Gastrocnemius medialis (tissue), 4 donors: ENCODE results near the gene CYB5R3. TPM values are rescaled to one million over a fixed set of nuclear protein-coding genes. Genes with fewer than 3 reads are reported as not detected.

Source experiments
- ATAC-seq, 2 donors: fragments of 150-250 bp; one replicate each; pipeline ENCODE4 v1.9.1; 2016
- DNase-seq, 2 donors: peaks; one replicate each; pipeline ENCODE4 v3.0.0-alpha.2; 2019
- H3K27ac ChIP-seq, 4 donors: fragments of 200-600 bp; sonication (generic); 1 replicate in 1 of 4; 2 replicates in 3 of 4; pipeline ENCODE4 v1.5.1; 2016 to 2018; ENCODE audit warnings: mild to moderate bottlenecking in 2 of 4, moderate library complexity in 1 of 4
- H3K27me3 ChIP-seq, 3 donors: fragments of 200-600 bp; sonication (generic) in 2 of 3; 1 replicate in 1 of 3; 2 replicates in 2 of 3; pipeline versions ENCODE4 v1.5.1 to v1.6.0; 2016 to 2019; ENCODE audit warnings: mild to moderate bottlenecking in 1 of 3, moderate library complexity in 1 of 3
- H3K36me3 ChIP-seq, 2 donors: fragments of 200-600 bp; sonication (generic) in 1 of 2; one replicate each; pipeline ENCODE4 v1.5.1; 2017 to 2018
- H3K4me1 ChIP-seq, 2 donors: fragments of 200-600 bp; sonication (generic) in 1 of 2; one replicate each; pipeline ENCODE4 v1.5.1; 2016 to 2017; ENCODE audit warnings: mild to moderate bottlenecking in 2 of 2
- H3K4me3 ChIP-seq, 4 donors: fragments of 200-600 bp; sonication (generic) in 3 of 4; 1 replicate in 1 of 4; 2 replicates in 3 of 4; pipeline ENCODE4 v1.5.1; 2016 to 2019; ENCODE audit warnings: mild to moderate bottlenecking in 2 of 4
- H3K9me3 ChIP-seq, 3 donors: fragments of 200-600 bp; sonication (generic) in 2 of 3; 1 replicate in 1 of 3; 2 replicates in 2 of 3; pipeline ENCODE4 v1.5.1; 2016 to 2019
- POLR2A ChIP-seq, 2 donors: fragments of 450-650 bp; IDR thresholded peaks; one replicate each; pipeline ENCODE4 v1.6.1; 2017; ENCODE audit warnings: antibody characterized with exemption in 2 of 2, mild to moderate bottlenecking in 2 of 2, moderate library complexity in 2 of 2
- in situ Hi-C, 4 donors: fragments of 200-750 bp; cut with MboI; loops; one replicate each; pipeline versions ENCODE4 v1.15.0 to v1.8.0; 2017; ENCODE audit warnings: low sequenced_read_pairs in 4 of 4
- intact Hi-C: fragments of 100-400 bp; cut with DNase I; formaldehyde crosslinking; loops from one replicate; pipeline ENCODE4 v1.15.1; 2023; ENCODE audit warnings: low total_unique reads
- total RNA-seq, 4 donors: library from RNA; depleted of rRNA; stranded (reverse); fragments of >200 nt; gene quantifications; one replicate each; pipeline versions ENCODE4 v1.1.0 to v1.2.3, GENCODE V29; 2016
- TF ChIP-seq, protein P1 (sequence below), 5 experiments: fragments of 450-650 bp in 3 of 5; fragments of 200-600 bp in 2 of 5; sonication (generic) in 2 of 5; IDR thresholded peaks in 4 of 5; conservative IDR thresholded peaks in 1 of 5; 1 replicate in 4 of 5; 2 replicates in 1 of 5; pipeline ENCODE4 v1.5.1; 2016 to 2019; ENCODE audit warnings: antibody characterized with exemption in 5 of 5, mild to moderate bottlenecking in 3 of 5, moderate library complexity in 3 of 5

CYB5R3 gene
- total RNA-seq, 4 donors from 2014 or later: 44.3 to 163 (median 105) TPM

DNA sequence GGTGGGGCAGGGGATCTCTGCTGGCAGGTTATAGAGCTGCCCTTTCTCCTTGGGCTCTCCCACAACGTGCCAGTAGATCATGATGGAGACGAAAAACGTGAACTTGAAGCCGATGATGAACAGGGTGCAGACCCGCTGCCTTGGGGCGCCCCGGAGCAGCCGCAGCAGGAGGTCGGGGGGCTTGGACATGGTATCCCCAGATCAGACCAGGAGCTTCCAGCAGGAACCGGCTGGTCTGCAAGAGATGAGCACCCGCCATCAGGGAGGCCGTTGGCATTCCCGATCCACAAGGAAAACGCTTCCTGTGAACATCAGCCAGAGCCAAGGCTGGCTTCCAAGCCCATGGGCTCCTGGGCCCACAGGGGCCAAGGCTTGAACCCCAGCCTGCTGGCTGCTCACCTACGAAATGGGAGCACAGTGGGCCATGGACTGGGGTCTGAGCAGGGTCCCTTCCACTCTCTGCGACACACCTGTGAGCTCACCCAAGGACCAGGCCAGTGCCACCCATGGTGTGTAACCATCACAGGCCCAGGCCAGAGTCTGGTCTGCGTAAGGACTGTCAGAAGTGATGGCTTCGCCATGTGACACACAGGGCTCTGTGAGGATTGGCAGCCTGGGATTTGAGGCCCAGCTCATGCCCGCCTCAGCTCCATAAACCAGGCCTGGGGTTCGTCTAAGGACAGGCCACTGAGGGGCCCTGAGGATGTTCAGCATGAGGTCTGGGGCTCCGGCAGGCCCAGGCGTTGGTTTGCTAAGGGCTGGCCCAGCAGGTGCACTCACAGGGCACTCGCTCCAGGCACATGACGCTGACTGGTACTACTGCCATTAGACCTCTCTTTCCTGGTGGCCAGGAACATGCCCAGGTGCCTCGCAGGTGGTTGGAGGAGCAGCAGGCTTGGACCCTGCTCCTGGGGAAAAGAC, 44.8 kb upstream of the CYB5R3 start:
- intact Hi-C loops (no loop called here), in situ Hi-C loops (no loop called here)
- H3K27ac ChIP-seq: peak overlapping the region; percentile 87 to 98 (median 92)
- ATAC-seq (no peak), DNase-seq (no peak)
- H3K27me3 ChIP-seq: no peaks in the 10 kb centered on the region
- no peaks in the 10 kb centered on the region for H3K36me3 ChIP-seq
- no peaks in the 10 kb centered on the region for H3K9me3 ChIP-seq
- TF ChIP-seq, protein P1, sequence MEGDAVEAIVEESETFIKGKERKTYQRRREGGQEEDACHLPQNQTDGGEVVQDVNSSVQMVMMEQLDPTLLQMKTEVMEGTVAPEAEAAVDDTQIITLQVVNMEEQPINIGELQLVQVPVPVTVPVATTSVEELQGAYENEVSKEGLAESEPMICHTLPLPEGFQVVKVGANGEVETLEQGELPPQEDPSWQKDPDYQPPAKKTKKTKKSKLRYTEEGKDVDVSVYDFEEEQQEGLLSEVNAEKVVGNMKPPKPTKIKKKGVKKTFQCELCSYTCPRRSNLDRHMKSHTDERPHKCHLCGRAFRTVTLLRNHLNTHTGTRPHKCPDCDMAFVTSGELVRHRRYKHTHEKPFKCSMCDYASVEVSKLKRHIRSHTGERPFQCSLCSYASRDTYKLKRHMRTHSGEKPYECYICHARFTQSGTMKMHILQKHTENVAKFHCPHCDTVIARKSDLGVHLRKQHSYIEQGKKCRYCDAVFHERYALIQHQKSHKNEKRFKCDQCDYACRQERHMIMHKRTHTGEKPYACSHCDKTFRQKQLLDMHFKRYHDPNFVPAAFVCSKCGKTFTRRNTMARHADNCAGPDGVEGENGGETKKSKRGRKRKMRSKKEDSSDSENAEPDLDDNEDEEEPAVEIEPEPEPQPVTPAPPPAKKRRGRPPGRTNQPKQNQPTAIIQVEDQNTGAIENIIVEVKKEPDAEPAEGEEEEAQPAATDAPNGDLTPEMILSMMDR (IDR thresholded peaks at IDR 0.05 in 4 of 5, conservative IDR thresholded peaks at IDR 0.05 in 1 of 5): no peak
- TF ChIP-seq POLR2A (IDR thresholded peaks at IDR 0.05): no peak
- peaks cover 66% of the 10 kb centered on the region in 2 donors for H3K4me1 ChIP-seq
- no peak overlapping the region for H3K4me3 ChIP-seq

DNA sequence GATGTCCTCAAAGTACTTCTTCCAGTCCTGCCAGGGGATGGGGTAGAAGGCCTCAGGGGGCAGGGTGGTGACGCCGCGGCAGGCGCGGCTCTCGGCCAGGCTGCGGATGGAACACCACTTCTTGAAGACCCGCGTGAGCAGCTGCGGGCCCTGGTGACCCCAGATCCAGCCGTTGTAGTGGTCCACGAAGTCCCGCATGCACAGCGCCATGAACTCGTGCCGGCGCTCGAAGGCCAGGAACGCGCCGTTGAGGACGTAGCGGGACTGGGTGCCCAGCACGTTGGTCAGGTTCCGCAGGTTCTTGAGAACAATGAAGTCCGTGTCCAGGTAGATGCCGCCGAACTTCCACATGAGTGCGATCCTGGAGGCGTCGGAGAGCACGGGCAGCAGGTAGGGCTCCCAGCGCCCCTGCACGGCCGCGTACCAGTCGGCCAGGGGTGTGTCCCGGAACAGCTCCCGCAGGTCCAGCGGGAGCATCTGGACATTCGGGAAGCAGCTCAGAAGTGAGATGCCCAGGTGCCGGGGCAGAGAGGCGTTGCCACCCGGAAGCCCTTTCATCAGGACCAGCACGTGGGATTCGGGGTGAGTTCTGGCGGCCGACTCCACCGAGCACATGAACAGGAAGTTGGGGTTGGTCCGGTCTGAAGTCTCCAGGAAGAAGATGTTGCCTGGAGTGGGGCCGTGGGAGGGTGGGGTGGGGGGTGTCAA, 44.0 kb upstream of the CYB5R3 start:
- Histone ChIP-seq H3K4me3 (no peak overlapping the region), H3K27ac (peak overlapping the region in 3 of 4 donors; percentile 52 to 98 (median 65)), H3K9me3 (no peaks in the 10 kb centered on the region), H3K4me1 (peaks cover 64 to 66% of the 10 kb centered on the region in 2 donors), H3K36me3 (no peaks in the 10 kb centered on the region), H3K27me3 (no peaks in the 10 kb centered on the region)
- in situ Hi-C loops: no loop called here
- no peak for ATAC-seq
- no peak for DNase-seq
- intact Hi-C loops: no loop called here
- no peak for TF ChIP-seq POLR2A (IDR thresholded peaks at IDR 0.05)
- TF ChIP-seq, protein P1 (IDR thresholded peaks at IDR 0.05 in 4 of 5, conservative IDR thresholded peaks at IDR 0.05 in 1 of 5): no peak

DNA sequence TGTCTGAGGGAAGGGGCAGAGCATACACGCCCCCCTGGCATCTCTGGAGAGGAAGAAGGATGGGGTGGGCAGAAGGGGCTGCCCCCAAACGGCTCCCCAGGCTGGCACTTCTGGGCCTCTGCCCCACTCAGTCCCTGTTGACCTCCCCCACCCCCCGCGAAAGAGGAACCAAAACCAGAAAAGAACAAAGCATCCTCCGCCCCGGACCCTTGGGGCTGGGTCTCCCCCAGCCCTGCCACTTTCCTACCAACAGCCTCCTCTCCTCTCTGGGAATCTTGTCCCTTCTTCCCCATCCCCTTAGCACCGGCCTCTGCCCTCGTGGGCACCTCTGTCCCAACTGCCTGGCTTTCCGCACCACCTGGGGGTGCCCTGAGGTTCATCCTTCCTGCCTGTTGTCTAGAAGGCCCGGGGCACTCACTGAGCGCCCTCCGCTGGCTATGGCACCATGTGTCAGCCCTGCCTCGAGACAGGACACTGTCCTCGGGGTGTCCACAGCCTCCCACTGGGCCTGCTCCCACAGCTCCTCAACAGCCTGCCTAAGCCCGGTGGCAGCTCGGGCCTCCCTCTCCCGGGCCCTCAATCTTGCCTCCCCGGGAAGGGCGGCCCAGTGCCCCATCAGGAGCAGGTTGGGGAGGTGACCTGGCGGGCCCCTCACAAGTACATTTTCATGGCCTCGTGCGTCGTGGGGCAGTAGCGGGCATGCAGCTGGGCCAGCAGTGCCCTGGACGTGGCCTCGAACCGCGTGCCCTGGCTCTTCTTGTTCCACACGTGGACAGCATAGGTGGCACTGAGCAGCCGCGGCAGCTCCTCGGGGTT, 43.3 kb upstream of the CYB5R3 start:
- peak overlapping the region; percentile 52 to 99 (median 59) for H3K27ac ChIP-seq
- in situ Hi-C loops: no loop called here
- no peaks in the 10 kb centered on the region for H3K27me3 ChIP-seq
- ATAC-seq (no peak), DNase-seq (no peak)
- intact Hi-C loops: no loop called here
- no peak overlapping the region for H3K4me3 ChIP-seq
- H3K36me3 ChIP-seq: no peaks in the 10 kb centered on the region
- H3K4me1 ChIP-seq: peaks cover 64 to 65% of the 10 kb centered on the region in 2 donors
- no peaks in the 10 kb centered on the region for H3K9me3 ChIP-seq
- TF ChIP-seq, protein P1 (IDR thresholded peaks at IDR 0.05 in 4 of 5, conservative IDR thresholded peaks at IDR 0.05 in 1 of 5): no peak
- no peak for TF ChIP-seq POLR2A (IDR thresholded peaks at IDR 0.05)

DNA sequence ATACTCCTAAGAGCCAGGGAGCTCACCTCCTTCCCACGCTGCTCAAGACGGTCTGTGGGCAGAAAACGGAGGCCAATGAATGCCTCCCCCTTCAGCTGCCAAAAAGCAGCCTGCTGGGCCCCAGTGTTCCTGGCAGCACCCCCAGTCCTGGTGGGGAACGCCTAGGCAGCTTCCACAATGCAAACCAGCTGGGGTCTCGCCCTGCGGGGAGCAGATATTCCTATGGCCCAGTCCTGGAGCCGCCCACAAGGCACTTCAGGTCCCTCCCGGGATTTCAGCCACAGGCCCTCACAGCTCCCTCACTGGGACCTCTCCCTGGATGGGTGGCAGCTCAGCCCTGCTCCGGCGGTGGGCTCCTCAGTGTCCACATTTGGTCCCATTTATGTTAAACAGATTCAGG, 42.2 kb upstream of the CYB5R3 start:
- no peaks in the 10 kb centered on the region for H3K36me3 ChIP-seq
- in situ Hi-C loops: no loop called here

More for the DNA sequence above, 42.2 kb upstream of the CYB5R3 start:
- DNase-seq (no peak), ATAC-seq (no peak)
- Histone ChIP-seq H3K4me1 (peaks cover 64 to 65% of the 10 kb centered on the region in 2 donors), H3K4me3 (no peak overlapping the region), H3K27ac (peak overlapping the region; percentile 52 to 99 (median 59)), H3K27me3 (no peaks in the 10 kb centered on the region), H3K9me3 (no peaks in the 10 kb centered on the region)
- intact Hi-C loops: no loop called here
- TF ChIP-seq, protein P1 (IDR thresholded peaks at IDR 0.05 in 4 of 5, conservative IDR thresholded peaks at IDR 0.05 in 1 of 5): no peak
- TF ChIP-seq POLR2A (IDR thresholded peaks at IDR 0.05): no peak
